ENCODE data around the gene JAML.
A peak's percentile ranks its signal among the peaks of the same experiment; 100 is the strongest.

JAML gene

DNA sequence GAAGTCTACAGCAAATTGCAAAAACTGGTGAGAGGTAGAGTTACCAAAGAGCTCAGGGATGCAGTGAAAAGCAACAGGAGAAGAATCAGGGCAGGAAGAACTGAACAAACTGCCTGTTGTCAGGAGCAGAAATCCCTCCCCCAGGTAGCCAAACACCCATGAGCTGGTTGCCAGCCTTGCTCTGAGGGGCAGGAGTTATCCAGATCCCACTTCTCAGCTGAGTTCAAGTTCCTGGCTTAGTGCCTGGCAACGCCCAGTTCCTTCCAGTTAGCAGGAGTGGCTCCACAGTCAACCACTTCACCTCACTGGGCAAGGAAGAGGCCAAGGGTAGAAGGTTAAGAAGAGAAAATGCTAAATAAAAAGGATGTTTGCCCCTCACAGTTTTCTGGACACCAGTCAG lies 41.1 kb upstream of the JAML start:
- Histone ChIP-seq H2BK5ac (ENCODE audit: low read depth, low read length, poor library complexity, severe bottlenecking) (no peak overlapping the region), H3K4me1 (ENCODE audit: control insufficient read depth, insufficient read depth, low read depth, low read length) (peaks cover 2% of the 10 kb centered on the region), H4K91ac (ENCODE audit: low read length) (no peak overlapping the region), H2BK15ac (ENCODE audit: low read depth, poor library complexity, severe bottlenecking) (no peak overlapping the region), H3K27ac (ENCODE audit: low read length, poor library complexity, severe bottlenecking) (no peak overlapping the region), H2BK12ac (ENCODE audit: low read length in 2 of 2) (no peak overlapping the region), H3K23ac (ENCODE audit: low read length in 2 of 2) (no peak overlapping the region), H3K36me3 (ENCODE audit: control insufficient read depth in 1 of 2, insufficient read depth in 2 of 2, low read depth in 1 of 2, low read length in 2 of 2) (no peaks in the 10 kb centered on the region), H3K4me3 (ENCODE audit: insufficient read depth in 1 of 2, low read depth in 1 of 2, low read length in 2 of 2) (no peak overlapping the region), H3K27me3 (ENCODE audit: control insufficient read depth in 1 of 2, insufficient read depth in 1 of 2, low read length in 2 of 2) (peaks cover 70 to 72% of the 10 kb centered on the region in 2 experiments), H3K18ac (ENCODE audit: low read depth in 1 of 2, low read length in 2 of 2) (no peak overlapping the region), H3K4ac (ENCODE audit: low read depth in 1 of 2, low read length in 2 of 2) (no peak overlapping the region), H4K8ac (ENCODE audit: low read length) (no peak overlapping the region), H2BK120ac (ENCODE audit: low read depth, low read length) (no peak overlapping the region), H2AFZ (ENCODE audit: low read depth, low read length) (no peak overlapping the region), H3K9me3 (ENCODE audit: control insufficient read depth, low read length) (no peaks in the 10 kb centered on the region), H3K9ac (ENCODE audit: low read length) (no peak overlapping the region), H3K79me1 (replicated peaks; ENCODE audit: low read length, poor library complexity, severe bottlenecking) (no peaks in the 10 kb centered on the region), H3K14ac (ENCODE audit: low read length in 2 of 2) (no peak overlapping the region), H2AK5ac (ENCODE audit: low read length, severe bottlenecking) (no peak overlapping the region), H3K4me2 (ENCODE audit: low read length, poor library complexity, severe bottlenecking) (no peak overlapping the region)
- 40% methylated on average over 1 of the region's 1 CpG for WGBS
- no peak for DNase-seq

DNA sequence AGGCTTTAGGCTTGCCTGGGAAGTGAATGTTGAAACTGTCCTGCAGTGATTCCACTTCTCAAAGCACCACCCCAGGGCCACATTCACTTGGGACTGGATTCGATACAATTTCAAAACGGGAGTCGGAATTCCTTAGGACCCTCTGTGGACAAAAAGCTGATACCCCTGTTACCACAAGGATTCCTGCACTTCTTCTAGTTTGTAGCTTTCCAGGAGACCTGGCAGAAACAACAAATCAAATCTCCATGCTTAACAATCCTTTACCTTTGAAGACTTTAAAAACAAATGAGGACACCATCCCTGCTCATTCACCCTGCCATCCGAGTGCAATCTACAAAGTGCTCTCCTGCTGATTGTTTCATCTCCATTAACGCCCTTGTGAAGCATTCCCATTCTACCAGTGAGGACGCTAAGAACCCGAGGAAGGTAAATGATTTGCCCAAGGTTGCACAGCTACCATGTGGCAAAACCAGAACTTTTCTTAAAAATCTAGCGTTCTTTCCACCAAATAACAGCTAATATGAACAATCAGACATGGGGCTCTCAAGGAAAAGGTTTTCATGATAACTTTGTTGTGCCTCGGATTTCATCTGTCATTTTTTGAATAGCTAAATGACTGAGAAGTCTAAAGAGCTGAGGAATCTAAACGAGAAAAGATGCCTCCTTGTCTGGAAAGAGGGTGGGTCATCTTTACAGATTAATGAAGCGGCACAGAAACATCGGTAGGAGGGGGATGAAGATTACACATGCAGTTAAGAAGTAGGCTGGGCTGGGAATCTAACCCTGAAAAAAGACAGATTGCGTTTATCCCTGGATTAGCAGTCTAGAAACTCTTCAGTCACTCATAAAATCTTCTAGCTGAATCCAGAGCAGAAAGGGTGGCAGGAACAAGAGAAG lies 40.0 kb upstream of the JAML start:
- Histone ChIP-seq H3K4me3 (ENCODE audit: insufficient read depth in 1 of 2, low read depth in 1 of 2, low read length in 2 of 2) (peak overlapping the region in 1 of 2 experiments; percentile 64), H3K9me3 (ENCODE audit: control insufficient read depth, low read length) (no peaks in the 10 kb centered on the region), H3K36me3 (ENCODE audit: control insufficient read depth in 1 of 2, insufficient read depth in 2 of 2, low read depth in 1 of 2, low read length in 2 of 2) (no peaks in the 10 kb centered on the region), H4K8ac (ENCODE audit: low read length) (no peak overlapping the region), H3K4me1 (ENCODE audit: control insufficient read depth, insufficient read depth, low read depth, low read length) (peaks cover 2% of the 10 kb centered on the region), H4K91ac (ENCODE audit: low read length) (no peak overlapping the region), H3K4me2 (ENCODE audit: low read length, poor library complexity, severe bottlenecking) (no peak overlapping the region), H2BK12ac (ENCODE audit: low read length in 2 of 2) (no peak overlapping the region), H3K79me1 (replicated peaks; ENCODE audit: low read length, poor library complexity, severe bottlenecking) (no peaks in the 10 kb centered on the region), H3K4ac (ENCODE audit: low read depth in 1 of 2, low read length in 2 of 2) (no peak overlapping the region), H3K27me3 (ENCODE audit: control insufficient read depth in 1 of 2, insufficient read depth in 1 of 2, low read length in 2 of 2) (peaks cover 74 to 82% of the 10 kb centered on the region in 2 experiments), H2AK5ac (ENCODE audit: low read length, severe bottlenecking) (no peak overlapping the region), H3K18ac (ENCODE audit: low read depth in 1 of 2, low read length in 2 of 2) (no peak overlapping the region), H2BK120ac (ENCODE audit: low read depth, low read length) (no peak overlapping the region), H2AFZ (ENCODE audit: low read depth, low read length) (no peak overlapping the region), H3K27ac (ENCODE audit: low read length, poor library complexity, severe bottlenecking) (no peak overlapping the region), H3K9ac (ENCODE audit: low read length) (no peak overlapping the region), H3K23ac (ENCODE audit: low read length in 2 of 2) (no peak overlapping the region), H2BK15ac (ENCODE audit: low read depth, poor library complexity, severe bottlenecking) (no peak overlapping the region), H3K14ac (ENCODE audit: low read length in 2 of 2) (no peak overlapping the region), H2BK5ac (ENCODE audit: low read depth, low read length, poor library complexity, severe bottlenecking) (no peak overlapping the region)
- 36% methylated on average over 11 of the region's 13 CpGs for WGBS
- no peak for DNase-seq

DNA sequence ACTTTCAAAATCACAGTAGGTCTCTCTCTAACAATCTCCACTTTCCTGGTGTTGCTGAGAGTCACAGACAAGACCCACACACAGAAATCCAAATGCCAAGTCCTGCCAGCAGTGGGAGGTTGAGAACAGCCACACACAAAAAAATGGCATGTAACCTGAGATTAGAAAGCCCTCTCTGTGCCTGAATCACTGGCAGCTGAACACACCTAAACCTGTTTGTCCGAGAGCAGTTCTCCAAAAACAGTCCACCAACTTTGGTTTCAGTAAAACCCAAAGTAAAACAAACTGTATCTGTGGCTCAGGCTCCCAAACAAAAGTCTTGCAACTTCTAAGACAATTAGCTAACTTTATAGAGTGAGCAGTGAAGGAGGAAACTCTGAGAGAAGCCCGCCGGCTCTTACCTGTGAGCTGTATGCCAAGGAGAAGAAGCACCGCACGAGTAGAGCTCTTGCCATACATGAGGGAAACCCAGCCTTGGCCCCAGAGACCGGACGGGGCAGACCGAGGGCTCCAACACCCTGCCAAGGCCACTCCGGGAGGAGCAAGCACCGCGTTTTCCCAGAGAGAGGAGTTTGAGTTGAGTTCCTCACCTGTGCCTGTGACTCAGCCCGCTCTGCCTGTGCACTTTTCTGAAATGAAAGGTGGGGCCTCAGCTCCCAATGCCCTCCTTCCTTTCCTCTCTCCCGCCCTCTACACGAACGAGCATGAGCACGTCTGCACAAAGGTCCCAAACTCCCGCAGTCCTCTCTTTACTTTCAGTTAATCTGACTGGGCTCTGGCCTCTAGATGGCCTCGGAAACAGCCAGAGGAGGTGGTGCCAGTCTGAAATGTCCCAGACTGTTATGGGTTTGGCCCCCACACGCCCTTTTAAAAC lies 39.1 kb upstream of the JAML start, which contains the start of gene MPZL2:
Gene MPZL2, minus strand, starts transcription at position 603 of the 874 bp plus-strand sequence. Its CDS starts 144 bp downstream, at position 459.
- no peak within 1 kb of the TSS for H3K14ac ChIP-seq (ENCODE audit: low read length in 2 of 2)
- no peak within 1 kb of the TSS for H2AK5ac ChIP-seq (ENCODE audit: low read length, severe bottlenecking)
- no peaks in the 10 kb centered on the region for H3K79me1 ChIP-seq (replicated peaks; ENCODE audit: low read length, poor library complexity, severe bottlenecking)
- peak within 1 kb of the TSS in 1 of 2 experiments; percentile 64 for H3K4me3 ChIP-seq (ENCODE audit: insufficient read depth in 1 of 2, low read depth in 1 of 2, low read length in 2 of 2)
- H2BK12ac ChIP-seq (ENCODE audit: low read length in 2 of 2): no peak within 1 kb of the TSS
- no peak for DNase-seq
- H2AFZ ChIP-seq (ENCODE audit: low read depth, low read length): no peak within 1 kb of the TSS
- H3K36me3 ChIP-seq (ENCODE audit: control insufficient read depth in 1 of 2, insufficient read depth in 2 of 2, low read depth in 1 of 2, low read length in 2 of 2): no peaks in the 10 kb centered on the region
- H2BK5ac ChIP-seq (ENCODE audit: low read depth, low read length, poor library complexity, severe bottlenecking): no peak within 1 kb of the TSS
- no peak within 1 kb of the TSS for H3K27ac ChIP-seq (ENCODE audit: low read length, poor library complexity, severe bottlenecking)
- peak within 1 kb of the TSS; percentile 23 for H3K4me2 ChIP-seq (ENCODE audit: low read length, poor library complexity, severe bottlenecking)
- no peak within 1 kb of the TSS for H3K4ac ChIP-seq (ENCODE audit: low read depth in 1 of 2, low read length in 2 of 2)
- H3K9me3 ChIP-seq (ENCODE audit: control insufficient read depth, low read length): no peaks in the 10 kb centered on the region
- H3K18ac ChIP-seq (ENCODE audit: low read depth in 1 of 2, low read length in 2 of 2): no peak within 1 kb of the TSS
- no peak within 1 kb of the TSS for H4K8ac ChIP-seq (ENCODE audit: low read length)
- H3K27me3 ChIP-seq (ENCODE audit: control insufficient read depth in 1 of 2, insufficient read depth in 1 of 2, low read length in 2 of 2): peaks cover 72 to 77% of the 10 kb centered on the region in 2 experiments
- H3K4me1 ChIP-seq (ENCODE audit: control insufficient read depth, insufficient read depth, low read depth, low read length): peaks cover 2% of the 10 kb centered on the region
- WGBS: 10% methylated on average over 19 of the region's 19 CpGs
- no peak within 1 kb of the TSS for H3K23ac ChIP-seq (ENCODE audit: low read length in 2 of 2)
- no peak within 1 kb of the TSS for H2BK15ac ChIP-seq (ENCODE audit: low read depth, poor library complexity, severe bottlenecking)
- H2BK120ac ChIP-seq (ENCODE audit: low read depth, low read length): no peak within 1 kb of the TSS
- H3K9ac ChIP-seq (ENCODE audit: low read length): no peak within 1 kb of the TSS
- no peak within 1 kb of the TSS for H4K91ac ChIP-seq (ENCODE audit: low read length)

DNA sequence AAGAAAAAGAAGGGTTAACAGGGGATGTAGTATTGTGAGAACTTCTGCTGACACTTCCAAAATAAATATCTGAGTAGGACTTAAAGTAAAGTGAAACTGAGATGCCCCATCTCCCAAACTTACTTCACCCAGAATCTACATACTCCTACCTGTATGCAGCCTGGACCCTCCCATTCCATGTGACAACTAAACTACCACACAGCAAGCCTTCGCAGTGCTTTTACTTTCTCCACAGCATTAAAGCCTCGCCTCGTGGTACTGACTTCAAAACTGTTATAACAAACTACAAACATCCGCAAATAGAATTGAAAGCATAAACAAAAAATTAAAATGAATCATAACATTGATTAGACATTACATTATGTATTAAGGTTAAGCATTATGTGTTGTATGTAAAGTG lies 38.3 kb upstream of the JAML start:
- no peak overlapping the region for H3K9ac ChIP-seq (ENCODE audit: low read length)

More for the DNA sequence above, 38.3 kb upstream of the JAML start:
- no peaks in the 10 kb centered on the region for H3K79me1 ChIP-seq (replicated peaks; ENCODE audit: low read length, poor library complexity, severe bottlenecking)
- no peak overlapping the region for H2BK120ac ChIP-seq (ENCODE audit: low read depth, low read length)
- H3K27me3 ChIP-seq (ENCODE audit: control insufficient read depth in 1 of 2, insufficient read depth in 1 of 2, low read length in 2 of 2): peaks cover 67 to 77% of the 10 kb centered on the region in 2 experiments
- H4K91ac ChIP-seq (ENCODE audit: low read length): no peak overlapping the region
- WGBS: 62% methylated on average over 2 of the region's 4 CpGs
- no peaks in the 10 kb centered on the region for H3K9me3 ChIP-seq (ENCODE audit: control insufficient read depth, low read length)
- no peak overlapping the region for H2AK5ac ChIP-seq (ENCODE audit: low read length, severe bottlenecking)
- no peak overlapping the region for H2BK15ac ChIP-seq (ENCODE audit: low read depth, poor library complexity, severe bottlenecking)
- H4K8ac ChIP-seq (ENCODE audit: low read length): no peak overlapping the region
- no peak overlapping the region for H3K4me2 ChIP-seq (ENCODE audit: low read length, poor library complexity, severe bottlenecking)
- no peak overlapping the region for H3K18ac ChIP-seq (ENCODE audit: low read depth in 1 of 2, low read length in 2 of 2)
- H3K27ac ChIP-seq (ENCODE audit: low read length, poor library complexity, severe bottlenecking): no peak overlapping the region
- H3K4me3 ChIP-seq (ENCODE audit: insufficient read depth in 1 of 2, low read depth in 1 of 2, low read length in 2 of 2): no peak overlapping the region
- DNase-seq: no peak
- no peak overlapping the region for H3K4ac ChIP-seq (ENCODE audit: low read depth in 1 of 2, low read length in 2 of 2)
- no peaks in the 10 kb centered on the region for H3K36me3 ChIP-seq (ENCODE audit: control insufficient read depth in 1 of 2, insufficient read depth in 2 of 2, low read depth in 1 of 2, low read length in 2 of 2)
- no peak overlapping the region for H3K23ac ChIP-seq (ENCODE audit: low read length in 2 of 2)
- no peak overlapping the region for H2AFZ ChIP-seq (ENCODE audit: low read depth, low read length)
- no peak overlapping the region for H2BK12ac ChIP-seq (ENCODE audit: low read length in 2 of 2)
- no peak overlapping the region for H2BK5ac ChIP-seq (ENCODE audit: low read depth, low read length, poor library complexity, severe bottlenecking)
- H3K14ac ChIP-seq (ENCODE audit: low read length in 2 of 2): no peak overlapping the region
- peaks cover 2% of the 10 kb centered on the region for H3K4me1 ChIP-seq (ENCODE audit: control insufficient read depth, insufficient read depth, low read depth, low read length)
